Loucy (cell line): ENCODE data around the gene LEF1.

Source experiments
- H2AFZ ChIP-seq: fragments of 200-600 bp; sonication (generic); 2 replicates; pipeline ENCODE4 v1.6.0; 2016; ENCODE audit warnings: antibody characterized with exemption, mild to moderate bottlenecking, low read length, moderate library complexity
- H3F3A ChIP-seq: fragments of 200-600 bp; 2 replicates; pipeline ENCODE4 v1.6.0; 2016; ENCODE audit warnings: antibody characterized with exemption, low read depth, mild to moderate bottlenecking
- H3K27me3 ChIP-seq: fragments of 200-600 bp; sonication (generic); 2 replicates; pipeline ENCODE4 v1.6.1; 2014; ENCODE audit warnings: low read length, mild to moderate bottlenecking; ENCODE audit not compliant: insufficient read depth, poor library complexity, severe bottlenecking
- H3K36me3 ChIP-seq: fragments of 200-600 bp; sonication (generic); 2 replicates; pipeline ENCODE4 v1.6.1; 2016; ENCODE audit warnings: low read length; ENCODE audit not compliant: insufficient read depth
- H3K4me1 ChIP-seq: fragments of 200-600 bp; sonication (generic); 2 replicates; pipeline ENCODE4 v1.5.1; 2014; ENCODE audit warnings: low read length, mild to moderate bottlenecking; ENCODE audit not compliant: insufficient read depth, poor library complexity, severe bottlenecking
- H3K4me2 ChIP-seq: fragments of 200-600 bp; sonication (generic); 2 replicates; pipeline ENCODE4 v1.6.0; 2014; ENCODE audit warnings: antibody characterized with exemption, low read length, low read depth, mild to moderate bottlenecking; ENCODE audit not compliant: poor library complexity, severe bottlenecking
- H3K4me3 ChIP-seq: fragments of 200-600 bp; sonication (generic); 2 replicates; pipeline ENCODE4 v1.5.1; 2014; ENCODE audit warnings: low read length, mild to moderate bottlenecking, mixed read lengths; ENCODE audit not compliant: poor library complexity, severe bottlenecking
- H3K79me2 ChIP-seq: fragments of 200-600 bp; sonication (generic); 2 replicates; pipeline ENCODE4 v1.6.1; 2014; ENCODE audit warnings: low read length; ENCODE audit not compliant: insufficient read depth
- H3K9ac ChIP-seq: fragments of 200-600 bp; sonication (generic); 2 replicates; pipeline ENCODE4 v1.6.0; 2014; ENCODE audit warnings: mild to moderate bottlenecking, low read depth, low read length, moderate library complexity; ENCODE audit not compliant: poor library complexity, severe bottlenecking
- H3K9me2 ChIP-seq: fragments of 200-600 bp; sonication (generic); replicated peaks from 2 replicates; pipeline ENCODE4 v1.6.1; 2016; ENCODE audit warnings: low read depth, low read length, mixed read lengths
- H3K9me3 ChIP-seq: fragments of 200-600 bp; sonication (generic); 2 replicates; pipeline ENCODE4 v1.6.1; 2014; ENCODE audit warnings: mild to moderate bottlenecking, antibody characterized with exemption, low read length, low read depth; ENCODE audit not compliant: insufficient read depth
- H4K20me1 ChIP-seq: fragments of 200-600 bp; sonication (generic); 2 replicates; pipeline ENCODE4 v1.6.0; 2014; ENCODE audit warnings: antibody characterized with exemption, low read length, mild to moderate bottlenecking; ENCODE audit not compliant: insufficient read depth, poor library complexity, severe bottlenecking
- CTCF ChIP-seq: fragments of 200-600 bp; sonication (generic); conservative IDR thresholded peaks from 2 replicates; pipeline ENCODE4 v1.5.1; 2014; ENCODE audit warnings: mild to moderate bottlenecking, antibody characterized with exemption, low read length
- EZH2phosphoT487 ChIP-seq: fragments of 200-600 bp; IDR thresholded peaks from 2 replicates; pipeline ENCODE4 v1.6.1; 2018; ENCODE audit warnings: antibody characterized with exemption, mild to moderate bottlenecking, moderate library complexity, borderline replicate concordance

Gene LEF1

GRCh38 chr4:108097990-108098553, 70.7 kb downstream of the LEF1 start:
- Histone ChIP-seq H3K9ac (no peak overlapping the region), H3K36me3 (peaks cover 90% of the 10 kb centered on the region), H4K20me1 (peaks cover 80% of the 10 kb centered on the region), H3K9me2 (no peaks in the 10 kb centered on the region), H2AFZ (no peak overlapping the region), H3K79me2 (peaks cover 98% of the 10 kb centered on the region), H3K9me3 (no peaks in the 10 kb centered on the region), H3F3A (no peaks in the 10 kb centered on the region), H3K27me3 (no peaks in the 10 kb centered on the region), H3K4me2 (no peak overlapping the region), H3K4me3 (no peak overlapping the region), H3K4me1 (no peaks in the 10 kb centered on the region)
- TF ChIP-seq CTCF (no peak), EZH2phosphoT487 (no peak)

GRCh38 chr4:108094923-108095482, 73.7 kb downstream of the LEF1 start:
- no peak overlapping the region for H3K9ac ChIP-seq
- peak; percentile 50 for TF ChIP-seq CTCF
- no peak for TF ChIP-seq EZH2phosphoT487
- H3K79me2 ChIP-seq, result peaks cover 95% of the 10 kb centered on the region
- peaks cover 82% of the 10 kb centered on the region for H4K20me1 ChIP-seq
- H3F3A ChIP-seq, result no peaks in the 10 kb centered on the region
- H3K27me3 ChIP-seq, result no peaks in the 10 kb centered on the region
- no peaks in the 10 kb centered on the region for H3K9me3 ChIP-seq
- H3K9me2 ChIP-seq, result no peaks in the 10 kb centered on the region
- H3K4me1 ChIP-seq, result no peaks in the 10 kb centered on the region
- no peak overlapping the region for H3K4me3 ChIP-seq
- no peak overlapping the region for H3K4me2 ChIP-seq
- H3K36me3 ChIP-seq, result peaks cover 83% of the 10 kb centered on the region
- H2AFZ ChIP-seq, result no peak overlapping the region

GRCh38 chr4:108094131-108094530, 74.6 kb downstream of the LEF1 start:
- Histone ChIP-seq H3K4me3 (no peak overlapping the region), H3K9me2 (no peaks in the 10 kb centered on the region), H3F3A (no peaks in the 10 kb centered on the region), H3K4me1 (no peaks in the 10 kb centered on the region), H3K4me2 (no peak overlapping the region), H3K36me3 (peaks cover 86% of the 10 kb centered on the region), H3K27me3 (no peaks in the 10 kb centered on the region), H3K79me2 (peaks cover 97% of the 10 kb centered on the region), H4K20me1 (peaks cover 82% of the 10 kb centered on the region), H3K9ac (no peak overlapping the region), H2AFZ (no peak overlapping the region), H3K9me3 (no peaks in the 10 kb centered on the region)
- TF ChIP-seq EZH2phosphoT487, result no peak
- TF ChIP-seq CTCF, result no peak
